Measurements from ENCODE around the gene SNCB.

DNA sequence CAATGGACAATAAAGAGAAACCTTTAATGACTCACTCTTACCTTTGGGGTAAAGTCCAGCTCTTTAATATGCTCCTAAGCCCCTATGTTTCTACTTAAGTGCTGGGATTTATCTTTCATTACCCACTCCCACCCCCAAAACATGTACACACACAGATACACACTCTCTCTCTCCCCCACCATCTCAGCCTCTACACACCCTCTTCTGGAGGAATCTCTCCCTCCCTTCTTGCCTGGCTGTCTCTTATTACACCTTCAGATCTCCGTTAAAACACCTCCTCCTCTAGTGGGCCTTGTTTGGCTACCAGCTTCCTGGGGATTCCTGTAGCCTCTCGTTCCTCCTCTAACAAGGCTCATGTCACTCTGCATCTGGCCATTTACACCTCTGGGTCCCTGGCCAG is 27.2 kb downstream of the SNCB start:
- TF ChIP-seq POLR2A (IDR thresholded peaks at IDR 0.05; ENCODE audit: borderline replicate concordance, extremely low read depth, insufficient read depth, insufficient read length) (no peak), RAD21 (IDR thresholded peaks at IDR 0.05; ENCODE audit: low read depth) (no peak)
- TF ChIP-seq, protein P1, sequence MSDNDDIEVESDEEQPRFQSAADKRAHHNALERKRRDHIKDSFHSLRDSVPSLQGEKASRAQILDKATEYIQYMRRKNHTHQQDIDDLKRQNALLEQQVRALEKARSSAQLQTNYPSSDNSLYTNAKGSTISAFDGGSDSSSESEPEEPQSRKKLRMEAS (IDR thresholded peaks at IDR 0.05) = no peak
- TF ChIP-seq, protein P2, sequence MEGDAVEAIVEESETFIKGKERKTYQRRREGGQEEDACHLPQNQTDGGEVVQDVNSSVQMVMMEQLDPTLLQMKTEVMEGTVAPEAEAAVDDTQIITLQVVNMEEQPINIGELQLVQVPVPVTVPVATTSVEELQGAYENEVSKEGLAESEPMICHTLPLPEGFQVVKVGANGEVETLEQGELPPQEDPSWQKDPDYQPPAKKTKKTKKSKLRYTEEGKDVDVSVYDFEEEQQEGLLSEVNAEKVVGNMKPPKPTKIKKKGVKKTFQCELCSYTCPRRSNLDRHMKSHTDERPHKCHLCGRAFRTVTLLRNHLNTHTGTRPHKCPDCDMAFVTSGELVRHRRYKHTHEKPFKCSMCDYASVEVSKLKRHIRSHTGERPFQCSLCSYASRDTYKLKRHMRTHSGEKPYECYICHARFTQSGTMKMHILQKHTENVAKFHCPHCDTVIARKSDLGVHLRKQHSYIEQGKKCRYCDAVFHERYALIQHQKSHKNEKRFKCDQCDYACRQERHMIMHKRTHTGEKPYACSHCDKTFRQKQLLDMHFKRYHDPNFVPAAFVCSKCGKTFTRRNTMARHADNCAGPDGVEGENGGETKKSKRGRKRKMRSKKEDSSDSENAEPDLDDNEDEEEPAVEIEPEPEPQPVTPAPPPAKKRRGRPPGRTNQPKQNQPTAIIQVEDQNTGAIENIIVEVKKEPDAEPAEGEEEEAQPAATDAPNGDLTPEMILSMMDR (IDR thresholded peaks at IDR 0.05 in 2 of 3, conservative IDR thresholded peaks at IDR 0.05 in 1 of 3; ENCODE audit: borderline replicate concordance in 1 of 3, insufficient read depth in 1 of 3, low read depth in 2 of 3, low read length in 2 of 3) = no peak

Measured in HCT116 (cell line).